ENCODE results near the gene RASAL3.

The RASAL3 gene

GRCh38 chr19:15445227-15445605 is 19.1 kb downstream of the RASAL3 start:
- no peak overlapping the region for H3K4me3 ChIP-seq (ENCODE audit: low read length)
- no peaks in the 10 kb centered on the region for H3K9me3 ChIP-seq (ENCODE audit: control insufficient read depth, low read depth, low read length)
- no peak overlapping the region for H3K9ac ChIP-seq (ENCODE audit: low read length)
- no peaks in the 10 kb centered on the region for H3K27me3 ChIP-seq (ENCODE audit: control insufficient read depth, insufficient read depth, low read length)
- peaks cover 7% of the 10 kb centered on the region for H3K4me1 ChIP-seq (ENCODE audit: control insufficient read depth, low read depth, low read length)
- H3K36me3 ChIP-seq (ENCODE audit: control insufficient read depth, low read depth, low read length): no peaks in the 10 kb centered on the region
- H3K27ac ChIP-seq (ENCODE audit: low read length): no peak overlapping the region

DNA sequence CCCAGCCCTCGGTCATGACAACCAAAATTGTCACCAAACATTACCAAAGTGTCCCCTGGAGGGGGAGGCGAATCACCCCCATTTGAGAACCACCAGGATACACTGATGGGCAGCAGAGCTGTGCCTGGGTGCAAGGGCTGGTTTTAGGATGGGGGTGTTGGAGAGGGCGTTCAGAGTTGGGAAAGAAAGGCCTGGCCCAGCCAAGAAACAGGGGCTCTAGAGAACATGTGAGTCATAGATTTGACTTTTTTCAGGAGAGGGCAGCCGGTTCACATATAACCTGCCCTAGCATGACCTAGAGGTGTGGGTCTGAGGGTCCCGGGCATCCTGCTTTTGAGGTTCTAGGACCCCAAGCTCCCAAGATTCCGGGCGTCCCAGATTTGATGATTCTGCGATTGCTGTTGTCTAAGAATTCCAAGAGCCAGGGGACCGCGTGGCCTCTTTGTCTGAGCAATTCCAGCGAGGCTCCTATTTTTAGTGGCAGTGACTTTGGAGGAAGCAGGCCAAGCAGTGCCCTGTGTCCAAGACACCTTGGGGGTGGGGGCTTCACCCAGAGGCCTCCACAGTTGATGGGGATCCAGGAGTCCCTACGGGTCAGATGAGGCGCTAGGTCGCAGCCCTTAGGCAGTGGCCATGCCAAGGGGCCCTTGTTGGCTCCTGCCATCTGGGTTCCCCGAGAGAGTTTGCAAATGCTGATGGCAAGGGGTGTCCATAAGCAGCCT is 19.7 kb downstream of the RASAL3 start:
- no peaks in the 10 kb centered on the region for H3K36me3 ChIP-seq (ENCODE audit: control insufficient read depth, low read depth, low read length)

GRCh38 chr19:15443838-15444237 is 20.5 kb downstream of the RASAL3 start:
- Histone ChIP-seq H3K36me3 (ENCODE audit: control insufficient read depth, low read depth, low read length) (no peaks in the 10 kb centered on the region), H3K4me1 (ENCODE audit: control insufficient read depth, low read depth, low read length) (peaks cover 5% of the 10 kb centered on the region), H3K9ac (ENCODE audit: low read length) (no peak overlapping the region), H3K9me3 (ENCODE audit: control insufficient read depth, low read depth, low read length) (no peaks in the 10 kb centered on the region), H3K27ac (ENCODE audit: low read length) (no peak overlapping the region), H3K27me3 (ENCODE audit: control insufficient read depth, insufficient read depth, low read length) (no peaks in the 10 kb centered on the region), H3K4me3 (ENCODE audit: low read length) (no peak overlapping the region)

More for the DNA sequence above, 19.7 kb downstream of the RASAL3 start:
- Histone ChIP-seq H3K9me3 (ENCODE audit: control insufficient read depth, low read depth, low read length) (no peaks in the 10 kb centered on the region), H3K9ac (ENCODE audit: low read length) (no peak overlapping the region), H3K4me1 (ENCODE audit: control insufficient read depth, low read depth, low read length) (peaks cover 7% of the 10 kb centered on the region), H3K27ac (ENCODE audit: low read length) (no peak overlapping the region), H3K27me3 (ENCODE audit: control insufficient read depth, insufficient read depth, low read length) (no peaks in the 10 kb centered on the region), H3K4me3 (ENCODE audit: low read length) (no peak overlapping the region)

DNA sequence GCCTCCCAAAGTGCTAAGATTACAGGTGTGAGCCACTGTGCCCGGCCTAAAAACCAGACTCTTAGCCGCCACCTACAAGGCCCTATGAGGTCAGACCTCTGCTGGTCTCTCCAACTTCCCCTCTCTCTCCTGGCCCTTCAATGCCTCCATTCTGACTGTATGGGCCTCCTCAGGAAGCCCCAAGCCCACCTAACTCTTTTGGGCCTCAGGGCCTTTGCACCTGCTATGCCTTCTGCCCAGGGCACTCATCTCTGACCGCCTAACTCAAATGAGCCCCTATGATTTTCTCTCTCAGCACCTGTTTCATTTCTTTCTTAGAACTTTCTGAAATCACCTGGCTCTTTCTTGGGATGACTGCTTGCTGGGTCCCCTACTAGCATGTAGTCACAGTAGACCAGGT is 21.0 kb downstream of the RASAL3 start:
- Histone ChIP-seq H3K9ac (ENCODE audit: low read length) (no peak overlapping the region), H3K4me1 (ENCODE audit: control insufficient read depth, low read depth, low read length) (no peaks in the 10 kb centered on the region), H3K4me3 (ENCODE audit: low read length) (no peak overlapping the region), H3K27me3 (ENCODE audit: control insufficient read depth, insufficient read depth, low read length) (no peaks in the 10 kb centered on the region), H3K27ac (ENCODE audit: low read length) (no peak overlapping the region), H3K9me3 (ENCODE audit: control insufficient read depth, low read depth, low read length) (no peaks in the 10 kb centered on the region), H3K36me3 (ENCODE audit: control insufficient read depth, low read depth, low read length) (no peaks in the 10 kb centered on the region)

DNA sequence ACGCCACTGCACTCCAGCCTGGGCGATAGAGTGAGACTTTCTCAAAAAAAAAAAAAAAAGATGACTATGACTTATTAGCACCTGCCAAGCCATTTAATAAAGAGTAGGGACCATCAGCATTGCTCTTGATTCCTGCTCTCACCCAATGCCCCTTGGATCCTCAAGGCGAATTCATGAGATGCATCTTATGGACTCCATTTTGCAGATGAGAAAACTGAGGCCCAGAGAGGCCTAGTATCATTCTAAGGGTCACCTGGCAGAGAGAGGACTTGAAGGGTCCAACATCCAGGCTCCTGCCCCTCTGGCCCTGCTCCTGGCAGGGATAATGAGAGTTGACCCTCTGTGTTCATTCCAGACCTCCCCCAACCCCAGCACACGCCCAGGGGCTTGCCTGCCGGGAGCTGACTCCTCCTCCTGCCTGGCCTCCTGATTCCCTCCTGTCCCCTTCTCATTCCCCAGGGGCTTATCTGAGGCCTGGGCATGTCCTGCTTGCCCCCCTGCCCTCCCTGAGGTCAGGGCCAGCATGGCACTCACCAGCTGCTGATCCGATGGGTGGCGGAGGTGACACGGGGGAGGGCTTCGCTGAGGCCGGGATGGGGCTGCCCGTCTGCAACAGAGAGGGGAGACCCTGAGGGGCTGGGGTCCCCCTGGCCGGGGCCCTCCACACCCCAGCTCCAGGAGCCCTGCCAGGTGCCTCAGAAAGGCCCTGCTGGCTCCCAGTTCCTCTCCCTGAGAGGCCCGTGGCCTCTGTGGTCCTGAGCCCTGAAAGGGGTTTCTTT is 22.0 kb downstream of the RASAL3 start:
- Histone ChIP-seq H3K9ac (ENCODE audit: low read length) (no peak overlapping the region), H3K4me1 (ENCODE audit: control insufficient read depth, low read depth, low read length) (no peaks in the 10 kb centered on the region), H3K9me3 (ENCODE audit: control insufficient read depth, low read depth, low read length) (no peaks in the 10 kb centered on the region), H3K4me3 (ENCODE audit: low read length) (no peak overlapping the region), H3K36me3 (ENCODE audit: control insufficient read depth, low read depth, low read length) (no peaks in the 10 kb centered on the region), H3K27me3 (ENCODE audit: control insufficient read depth, insufficient read depth, low read length) (no peaks in the 10 kb centered on the region), H3K27ac (ENCODE audit: low read length) (no peak overlapping the region)

GRCh38 chr19:15441317-15441716 is 23.0 kb downstream of the RASAL3 start:
- no peak overlapping the region for H3K4me3 ChIP-seq (ENCODE audit: low read length)
- no peaks in the 10 kb centered on the region for H3K36me3 ChIP-seq (ENCODE audit: control insufficient read depth, low read depth, low read length)
- H3K9me3 ChIP-seq (ENCODE audit: control insufficient read depth, low read depth, low read length): no peaks in the 10 kb centered on the region
- no peak overlapping the region for H3K9ac ChIP-seq (ENCODE audit: low read length)
- no peaks in the 10 kb centered on the region for H3K4me1 ChIP-seq (ENCODE audit: control insufficient read depth, low read depth, low read length)
- H3K27me3 ChIP-seq (ENCODE audit: control insufficient read depth, insufficient read depth, low read length): no peaks in the 10 kb centered on the region
- H3K27ac ChIP-seq (ENCODE audit: low read length): no peak overlapping the region

GRCh38 chr19:15439821-15440641 is 24.3 kb downstream of the RASAL3 start:
- H3K27ac ChIP-seq (ENCODE audit: low read length): no peak overlapping the region
- H3K27me3 ChIP-seq (ENCODE audit: control insufficient read depth, insufficient read depth, low read length): no peaks in the 10 kb centered on the region
- no peak overlapping the region for H3K4me3 ChIP-seq (ENCODE audit: low read length)
- no peak overlapping the region for H3K9ac ChIP-seq (ENCODE audit: low read length)
- H3K4me1 ChIP-seq (ENCODE audit: control insufficient read depth, low read depth, low read length): no peaks in the 10 kb centered on the region
- no peaks in the 10 kb centered on the region for H3K36me3 ChIP-seq (ENCODE audit: control insufficient read depth, low read depth, low read length)
- H3K9me3 ChIP-seq (ENCODE audit: control insufficient read depth, low read depth, low read length): no peaks in the 10 kb centered on the region

- no peak overlapping the region for H3K9ac ChIP-seq (ENCODE audit: low read length)
- no peaks in the 10 kb centered on the region for H3K9me3 ChIP-seq (ENCODE audit: control insufficient read depth, low read depth, low read length)
- H3K27me3 ChIP-seq (ENCODE audit: control insufficient read depth, insufficient read depth, low read length): no peaks in the 10 kb centered on the region
- no peaks in the 10 kb centered on the region for H3K4me1 ChIP-seq (ENCODE audit: control insufficient read depth, low read depth, low read length)
- H3K4me3 ChIP-seq (ENCODE audit: low read length): no peak overlapping the region
- H3K36me3 ChIP-seq (ENCODE audit: control insufficient read depth, low read depth, low read length): no peaks in the 10 kb centered on the region
- no peak overlapping the region for H3K27ac ChIP-seq (ENCODE audit: low read length)
These were observed 25.1 kb downstream of the RASAL3 start for GRCh38 chr19:15439078-15439799.

DNA sequence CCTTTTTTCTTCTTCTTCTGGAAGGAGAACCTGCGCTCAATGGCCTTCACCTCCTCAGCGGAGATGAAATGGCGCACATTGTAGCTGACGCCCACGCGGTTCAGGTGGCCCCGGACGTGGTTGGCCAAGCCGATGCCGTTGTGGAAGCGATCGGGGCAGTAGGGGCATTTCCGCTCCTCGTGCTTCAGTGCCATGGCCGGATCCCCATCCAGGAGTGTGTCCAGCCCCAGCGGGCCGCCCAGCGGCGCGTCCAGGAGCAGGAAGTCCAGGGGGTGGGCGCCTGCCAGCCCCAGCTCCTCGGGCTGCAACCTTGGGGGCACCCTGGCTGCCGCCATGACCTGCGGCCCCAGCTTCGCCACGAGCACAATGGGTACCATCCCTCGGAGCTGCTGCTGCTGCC is 25.8 kb downstream of the RASAL3 start:
- Histone ChIP-seq H3K27me3 (ENCODE audit: control insufficient read depth, insufficient read depth, low read length) (no peaks in the 10 kb centered on the region), H3K4me1 (ENCODE audit: control insufficient read depth, low read depth, low read length) (peaks cover under 1% of the 10 kb centered on the region), H3K27ac (ENCODE audit: low read length) (no peak overlapping the region), H3K4me3 (ENCODE audit: low read length) (no peak overlapping the region), H3K36me3 (ENCODE audit: control insufficient read depth, low read depth, low read length) (no peaks in the 10 kb centered on the region), H3K9me3 (ENCODE audit: control insufficient read depth, low read depth, low read length) (no peaks in the 10 kb centered on the region), H3K9ac (ENCODE audit: low read length) (no peak overlapping the region)

DNA sequence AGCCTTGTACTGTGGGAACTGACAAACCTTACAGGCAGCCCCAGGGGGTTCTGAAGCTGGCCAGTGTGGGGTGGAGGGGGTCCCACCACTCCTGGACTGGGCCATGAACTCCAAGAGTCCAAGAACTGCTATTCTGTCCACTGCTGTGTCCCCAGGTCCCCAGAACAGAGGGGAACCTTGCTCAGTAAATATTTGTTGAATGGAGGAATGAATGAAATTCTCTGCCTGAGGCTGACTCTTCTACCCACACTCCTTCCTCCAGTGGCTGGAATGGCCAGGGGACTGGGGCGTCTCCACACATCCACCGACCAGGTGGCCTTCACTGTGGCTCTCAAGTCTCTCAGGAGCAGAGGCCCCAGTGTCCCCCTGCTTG is 26.2 kb downstream of the RASAL3 start:
- Histone ChIP-seq H3K27ac (ENCODE audit: low read length) (no peak overlapping the region), H3K9ac (ENCODE audit: low read length) (no peak overlapping the region), H3K27me3 (ENCODE audit: control insufficient read depth, insufficient read depth, low read length) (no peaks in the 10 kb centered on the region), H3K36me3 (ENCODE audit: control insufficient read depth, low read depth, low read length) (no peaks in the 10 kb centered on the region), H3K4me3 (ENCODE audit: low read length) (no peak overlapping the region), H3K9me3 (ENCODE audit: control insufficient read depth, low read depth, low read length) (no peaks in the 10 kb centered on the region), H3K4me1 (ENCODE audit: control insufficient read depth, low read depth, low read length) (peaks cover 3% of the 10 kb centered on the region)
